ENCODE measurements around the gene METTL15.

The METTL15 gene

DNA sequence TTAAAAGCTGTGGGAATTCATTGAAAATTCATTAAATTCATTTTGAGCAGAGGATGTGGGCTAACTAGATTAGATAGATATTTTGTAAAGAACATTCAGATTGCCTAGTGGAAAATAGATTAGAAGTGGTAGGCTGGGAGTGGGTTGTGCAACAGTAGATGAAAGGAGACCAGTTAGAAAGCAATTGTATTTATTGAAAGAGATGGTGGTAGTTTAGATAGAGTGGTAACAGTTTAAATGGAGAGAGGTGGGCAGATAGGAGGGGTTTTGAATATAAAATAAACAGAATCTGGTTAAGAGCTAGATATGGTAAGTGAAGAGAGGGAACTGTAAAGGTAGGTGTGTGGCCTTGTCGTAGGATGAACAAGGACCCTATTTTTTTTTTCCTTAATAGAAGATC is 34.5 kb downstream of the METTL15 start:
- Histone ChIP-seq H3K4me2 (ENCODE audit: low read length) (no peak overlapping the region), H4K20me1 (ENCODE audit: insufficient read depth, low read length) (no peaks in the 10 kb centered on the region), H3K9me3 (ENCODE audit: low read length) (peaks cover 24% of the 10 kb centered on the region; the same call in 1 of the 2 replicates), H3K27ac (ENCODE audit: low read depth, low read length, poor library complexity, severe bottlenecking) (no peak overlapping the region), H3K4me1 (ENCODE audit: insufficient read depth, low read length, severe bottlenecking) (peaks cover 15% of the 10 kb centered on the region), H3K4me3 (ENCODE audit: low read depth, low read length, poor library complexity, severe bottlenecking) (no peak overlapping the region), H3K79me2 (ENCODE audit: insufficient read depth, low read length) (no peaks in the 10 kb centered on the region), H3K9me2 (ENCODE audit: low read depth, low read length) (no peaks in the 10 kb centered on the region), H3K36me3 (ENCODE audit: insufficient read depth, low read length) (no peaks in the 10 kb centered on the region; the same call in 1 of the 2 replicates), H3K9ac (ENCODE audit: low read length) (no peak overlapping the region), H2AFZ (ENCODE audit: low read length) (no peak overlapping the region), H3F3A (ENCODE audit: insufficient read depth, low read length) (no peaks in the 10 kb centered on the region; the same call in 1 of the 2 replicates), H3K27me3 (ENCODE audit: insufficient read depth, low read length) (no peaks in the 10 kb centered on the region)
- TF ChIP-seq, protein P1, sequence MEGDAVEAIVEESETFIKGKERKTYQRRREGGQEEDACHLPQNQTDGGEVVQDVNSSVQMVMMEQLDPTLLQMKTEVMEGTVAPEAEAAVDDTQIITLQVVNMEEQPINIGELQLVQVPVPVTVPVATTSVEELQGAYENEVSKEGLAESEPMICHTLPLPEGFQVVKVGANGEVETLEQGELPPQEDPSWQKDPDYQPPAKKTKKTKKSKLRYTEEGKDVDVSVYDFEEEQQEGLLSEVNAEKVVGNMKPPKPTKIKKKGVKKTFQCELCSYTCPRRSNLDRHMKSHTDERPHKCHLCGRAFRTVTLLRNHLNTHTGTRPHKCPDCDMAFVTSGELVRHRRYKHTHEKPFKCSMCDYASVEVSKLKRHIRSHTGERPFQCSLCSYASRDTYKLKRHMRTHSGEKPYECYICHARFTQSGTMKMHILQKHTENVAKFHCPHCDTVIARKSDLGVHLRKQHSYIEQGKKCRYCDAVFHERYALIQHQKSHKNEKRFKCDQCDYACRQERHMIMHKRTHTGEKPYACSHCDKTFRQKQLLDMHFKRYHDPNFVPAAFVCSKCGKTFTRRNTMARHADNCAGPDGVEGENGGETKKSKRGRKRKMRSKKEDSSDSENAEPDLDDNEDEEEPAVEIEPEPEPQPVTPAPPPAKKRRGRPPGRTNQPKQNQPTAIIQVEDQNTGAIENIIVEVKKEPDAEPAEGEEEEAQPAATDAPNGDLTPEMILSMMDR (IDR thresholded peaks at IDR 0.05; ENCODE audit: low read length): no peak
- TF ChIP-seq EZH2 (IDR thresholded peaks at IDR 0.05; ENCODE audit: borderline replicate concordance, low read length): no peak

DNA sequence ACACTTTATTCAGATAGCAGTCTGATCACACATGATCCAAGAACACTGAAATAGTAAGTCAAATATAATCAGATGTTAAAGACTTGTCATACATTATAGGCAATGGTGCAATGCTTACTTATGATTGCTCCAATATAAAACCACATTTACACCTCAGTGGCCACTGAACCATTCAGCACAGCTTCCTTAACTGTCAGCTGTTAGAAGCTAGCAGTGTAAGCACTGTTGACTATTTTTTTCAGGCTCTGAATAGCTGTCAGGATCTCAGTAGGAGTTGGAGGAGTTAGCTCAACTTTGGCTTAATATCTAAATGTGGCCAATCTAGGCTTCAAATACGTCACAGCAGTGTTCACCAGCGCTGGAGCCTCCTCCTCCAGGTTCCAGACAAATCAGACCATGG is 36.6 kb downstream of the METTL15 start:
- no peak overlapping the region for H3K9ac ChIP-seq (ENCODE audit: low read length)
- peaks cover 15% of the 10 kb centered on the region for H3K4me1 ChIP-seq (ENCODE audit: insufficient read depth, low read length, severe bottlenecking)
- no peaks in the 10 kb centered on the region; the same call in 1 of the 2 replicates for H3F3A ChIP-seq (ENCODE audit: insufficient read depth, low read length)
- no peak overlapping the region for H3K27ac ChIP-seq (ENCODE audit: low read depth, low read length, poor library complexity, severe bottlenecking)
- H3K36me3 ChIP-seq (ENCODE audit: insufficient read depth, low read length): no peaks in the 10 kb centered on the region; the same call in 1 of the 2 replicates
- no peaks in the 10 kb centered on the region for H4K20me1 ChIP-seq (ENCODE audit: insufficient read depth, low read length)
- H3K9me2 ChIP-seq (ENCODE audit: low read depth, low read length): no peaks in the 10 kb centered on the region
- TF ChIP-seq, protein P1 (IDR thresholded peaks at IDR 0.05; ENCODE audit: low read length): no peak
- no peak for TF ChIP-seq EZH2 (IDR thresholded peaks at IDR 0.05; ENCODE audit: borderline replicate concordance, low read length)
- H3K9me3 ChIP-seq (ENCODE audit: low read length): peaks cover 7% of the 10 kb centered on the region; the same call in 1 of the 2 replicates
- H3K79me2 ChIP-seq (ENCODE audit: insufficient read depth, low read length): no peaks in the 10 kb centered on the region
- no peak overlapping the region for H2AFZ ChIP-seq (ENCODE audit: low read length)
- no peak overlapping the region for H3K4me2 ChIP-seq (ENCODE audit: low read length)
- no peaks in the 10 kb centered on the region for H3K27me3 ChIP-seq (ENCODE audit: insufficient read depth, low read length)
- H3K4me3 ChIP-seq (ENCODE audit: low read depth, low read length, poor library complexity, severe bottlenecking): no peak overlapping the region

DNA sequence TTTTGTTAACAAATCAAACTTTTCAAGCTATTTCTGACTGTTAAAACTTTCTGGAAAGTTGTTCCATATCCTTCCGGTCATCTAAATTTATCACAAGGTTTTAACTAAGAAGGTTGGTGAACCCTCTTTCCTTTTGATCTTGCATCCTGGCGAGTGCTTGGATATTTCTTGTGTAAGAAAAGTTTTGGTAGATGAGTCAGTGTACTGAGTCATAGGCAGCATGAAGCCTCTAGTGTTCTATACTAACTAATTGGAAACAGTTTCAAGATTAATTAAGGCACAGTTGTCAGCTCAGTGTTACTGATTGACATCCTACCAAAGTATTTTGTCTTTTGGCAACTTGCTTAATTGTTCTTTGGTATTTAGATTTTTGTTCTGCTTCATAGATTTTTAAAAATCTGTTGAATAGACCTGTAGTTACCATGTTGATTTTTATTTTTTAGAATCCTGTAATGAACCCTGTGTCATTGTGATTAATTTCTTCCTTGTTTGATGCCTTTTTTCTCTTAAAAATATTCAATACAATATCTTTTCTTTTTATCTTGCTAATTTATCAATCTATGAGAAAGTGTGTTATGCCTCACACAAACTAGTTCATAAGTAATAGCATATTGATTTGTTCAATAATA is 38.0 kb downstream of the METTL15 start:
- H3K4me3 ChIP-seq (ENCODE audit: low read depth, low read length, poor library complexity, severe bottlenecking): no peak overlapping the region
- no peaks in the 10 kb centered on the region for H3K36me3 ChIP-seq (ENCODE audit: insufficient read depth, low read length)
- H3K27ac ChIP-seq (ENCODE audit: low read depth, low read length, poor library complexity, severe bottlenecking): no peak overlapping the region
- TF ChIP-seq EZH2 (IDR thresholded peaks at IDR 0.05; ENCODE audit: borderline replicate concordance, low read length): no peak
- TF ChIP-seq, protein P1 (IDR thresholded peaks at IDR 0.05; ENCODE audit: low read length): no peak
- no peaks in the 10 kb centered on the region for H3K27me3 ChIP-seq (ENCODE audit: insufficient read depth, low read length)
- H3K9me2 ChIP-seq (ENCODE audit: low read depth, low read length): no peaks in the 10 kb centered on the region
- no peaks in the 10 kb centered on the region for H4K20me1 ChIP-seq (ENCODE audit: insufficient read depth, low read length)
- no peak overlapping the region for H3K4me2 ChIP-seq (ENCODE audit: low read length)
- H3F3A ChIP-seq (ENCODE audit: insufficient read depth, low read length): no peaks in the 10 kb centered on the region
- peaks cover 15% of the 10 kb centered on the region for H3K4me1 ChIP-seq (ENCODE audit: insufficient read depth, low read length, severe bottlenecking)
- H2AFZ ChIP-seq (ENCODE audit: low read length): no peak overlapping the region
- H3K9me3 ChIP-seq (ENCODE audit: low read length): no peaks in the 10 kb centered on the region
- no peaks in the 10 kb centered on the region for H3K79me2 ChIP-seq (ENCODE audit: insufficient read depth, low read length)
- H3K9ac ChIP-seq (ENCODE audit: low read length): no peak overlapping the region

Data from OCI-LY1 (cell line).